ENCODE measurements around the gene BASP1. TPM values are rescaled to one million over a fixed set of nuclear protein-coding genes. Genes with fewer than 3 reads are reported as not detected.
"Not testable (repeated sequence)": the region's sequence is repeated elsewhere in the genome, so short reads cannot be mapped to it uniquely, and the experiment has no call there.

BASP1 gene
- total RNA-seq, 1 donor from 2014 or later, result 46.9 TPM

DNA sequence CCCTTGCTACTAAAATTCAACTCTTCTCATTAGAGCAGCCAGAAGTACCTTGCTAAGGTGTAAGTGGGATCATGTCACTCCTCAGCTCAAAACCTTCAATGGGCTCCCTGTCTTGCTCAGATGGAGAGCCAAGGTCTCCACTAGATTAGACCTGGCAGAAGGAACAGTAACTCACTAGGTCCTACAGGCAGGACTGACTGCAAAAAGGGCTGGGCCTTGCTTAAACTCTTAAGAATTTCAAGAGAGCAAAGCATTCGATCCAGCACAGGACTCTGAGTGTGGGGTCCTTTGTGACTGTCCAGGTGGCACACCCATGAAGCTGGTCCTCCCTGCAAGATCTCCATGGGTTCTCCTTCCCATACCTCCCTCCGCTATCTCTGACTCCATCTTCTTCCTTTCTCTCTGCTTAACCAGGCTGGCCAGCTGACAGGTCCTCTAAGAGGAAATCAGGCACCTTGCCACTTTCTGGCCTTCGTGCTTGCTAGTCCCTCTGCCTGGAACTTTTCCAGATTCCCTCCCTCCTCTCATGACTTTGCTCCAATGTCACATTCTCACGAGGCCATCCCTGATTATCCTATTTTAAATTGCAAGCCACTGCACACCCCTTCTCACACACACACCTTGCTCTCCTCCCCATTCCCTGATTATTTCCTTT, 70.2 kb downstream of the BASP1 start:
- no peak for DNase-seq (ENCODE audit: low spot score)

DNA sequence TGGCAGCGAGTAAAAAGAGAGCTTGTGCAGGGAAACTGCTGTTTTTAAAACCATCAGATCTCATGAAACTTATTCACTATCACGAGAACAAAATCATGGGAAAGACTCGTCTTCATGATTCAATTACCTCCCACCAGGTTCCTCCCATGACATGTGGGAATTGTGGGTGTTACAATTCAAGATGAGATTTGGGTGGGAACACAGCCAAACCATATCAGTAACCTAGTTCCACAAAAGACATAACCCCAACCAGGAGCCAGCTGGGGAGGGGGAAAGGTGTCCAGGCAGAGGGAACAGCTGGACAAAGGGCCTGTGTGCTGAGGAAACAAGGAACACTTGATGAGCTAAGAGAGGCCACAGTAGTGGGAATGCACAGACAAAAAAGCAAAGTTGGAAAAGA, 71.1 kb downstream of the BASP1 start:
- DNase-seq (ENCODE audit: low spot score), result no peak

DNA sequence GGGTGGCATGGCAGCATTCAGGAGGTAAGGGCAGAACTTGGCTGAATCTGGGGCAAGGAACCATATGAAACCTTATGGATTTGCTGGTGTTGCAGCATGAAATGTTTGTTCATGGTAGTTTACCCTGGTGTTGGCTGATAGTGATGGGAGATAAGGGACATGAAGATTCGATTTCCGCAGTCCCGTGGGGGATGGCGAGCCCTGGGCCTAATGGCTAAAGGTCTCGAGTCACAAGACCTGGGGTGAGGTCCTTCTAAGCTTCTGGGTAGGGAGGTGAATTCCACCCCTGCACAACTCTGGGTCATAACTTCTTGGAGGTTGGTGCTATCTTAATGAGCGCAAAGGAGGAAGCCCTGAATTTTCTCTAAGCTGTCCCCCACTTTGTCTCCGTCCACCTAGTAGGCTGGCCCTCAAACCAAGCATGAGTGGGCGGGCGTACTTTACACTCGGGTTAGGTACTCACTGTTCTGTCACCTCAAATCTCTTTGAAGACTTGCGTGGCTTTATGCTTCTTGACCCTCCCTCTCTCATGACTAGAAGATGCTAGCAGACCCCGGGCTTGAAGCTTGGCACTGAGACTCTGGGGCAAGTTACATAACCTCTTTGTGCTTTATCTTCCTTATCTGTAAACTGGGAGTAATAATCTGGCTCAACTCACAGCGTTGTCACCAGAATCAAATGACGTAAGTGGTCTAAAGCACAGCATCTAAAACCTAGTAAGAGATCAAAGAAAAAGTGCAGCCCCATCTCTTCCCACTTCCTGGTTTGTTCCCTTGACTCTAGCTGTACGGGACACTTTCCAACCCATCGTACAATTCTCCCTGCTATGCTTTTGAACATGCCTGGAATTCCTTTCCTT, 72.5 kb downstream of the BASP1 start:
- DNase-seq (ENCODE audit: low spot score), result no peak

DNA sequence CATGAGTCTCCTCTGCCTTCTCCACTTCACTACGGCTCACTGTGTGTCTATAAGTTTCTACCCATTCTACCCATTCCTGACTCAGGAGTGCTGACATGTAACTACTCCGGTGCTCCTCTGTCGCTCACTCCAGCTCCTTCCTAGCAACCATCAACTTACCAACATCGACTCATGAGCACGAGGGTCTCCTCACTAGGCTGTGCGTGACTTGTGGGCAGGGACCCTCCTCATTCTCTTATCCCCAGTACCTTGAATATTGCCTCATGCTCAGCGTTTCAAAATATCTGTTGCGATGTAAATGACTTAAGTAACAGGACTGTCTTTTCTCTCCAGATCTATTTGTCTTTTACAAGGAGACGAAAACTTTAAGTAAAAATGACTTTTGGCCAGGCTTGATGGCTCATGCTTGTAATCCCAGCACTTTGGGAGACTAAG, 73.1 kb downstream of the BASP1 start:
- no peak for DNase-seq (ENCODE audit: low spot score)

DNA sequence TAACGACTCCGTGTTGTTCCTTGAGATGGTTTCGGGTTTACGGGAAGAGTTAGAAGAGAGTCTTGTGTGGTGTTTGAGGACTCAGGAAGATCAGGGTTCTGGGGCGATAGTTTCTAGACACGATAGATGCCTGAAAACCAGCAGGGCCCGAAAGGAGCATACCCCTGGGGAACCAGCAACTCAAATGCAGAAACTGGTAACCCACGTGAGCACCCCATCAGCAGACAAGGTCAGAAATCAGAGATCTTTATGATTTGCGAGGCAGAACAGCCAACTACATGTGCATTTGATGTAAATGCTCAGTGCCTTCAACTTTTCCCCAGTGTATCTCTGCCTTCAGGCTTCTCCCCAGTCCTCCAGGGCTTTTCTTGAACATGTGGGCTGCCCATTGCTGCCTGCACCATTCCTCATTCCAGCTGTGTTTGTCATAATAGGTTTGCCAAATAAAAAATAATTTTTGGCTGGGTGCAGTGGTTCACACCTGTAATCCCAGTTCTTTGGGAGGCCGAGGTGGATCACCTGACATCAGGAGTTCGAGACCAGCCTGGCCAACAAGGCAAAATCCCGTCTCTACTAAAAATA, 75.1 kb downstream of the BASP1 start:
- no peak for DNase-seq (ENCODE audit: low spot score)

DNA sequence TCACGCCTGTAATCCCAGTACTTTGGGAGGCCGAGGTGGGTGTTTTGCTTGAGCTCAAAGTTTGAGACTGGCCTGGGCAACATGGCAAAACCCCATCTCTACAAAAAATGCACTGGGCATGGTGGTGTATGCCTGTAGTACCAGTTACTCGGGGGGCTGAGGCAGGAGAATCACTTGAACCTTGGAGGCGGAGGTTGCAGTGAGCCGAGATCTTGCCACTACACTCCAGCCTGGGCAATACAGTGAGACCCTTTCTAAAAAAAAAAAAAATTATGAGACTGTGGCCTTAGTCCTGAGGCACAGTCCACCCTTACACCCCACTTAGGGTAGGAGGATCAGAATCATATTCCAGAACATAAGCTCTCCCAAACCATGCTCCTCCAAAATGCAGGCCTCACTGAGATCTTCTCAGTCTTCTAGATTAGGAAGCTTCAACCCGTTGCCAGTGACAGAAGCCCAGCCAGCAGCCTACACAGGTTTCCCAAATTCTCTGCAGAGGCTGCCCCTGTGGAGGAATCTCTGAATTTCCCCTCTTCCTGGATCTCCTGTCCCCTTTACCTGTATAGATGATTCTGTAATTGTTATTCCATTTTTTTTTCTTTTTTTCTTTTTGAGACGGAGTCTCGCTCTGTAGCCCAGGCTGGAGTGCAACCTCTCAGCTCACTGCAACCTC, 77.3 kb downstream of the BASP1 start:
- no peak for DNase-seq (ENCODE audit: low spot score)

DNA sequence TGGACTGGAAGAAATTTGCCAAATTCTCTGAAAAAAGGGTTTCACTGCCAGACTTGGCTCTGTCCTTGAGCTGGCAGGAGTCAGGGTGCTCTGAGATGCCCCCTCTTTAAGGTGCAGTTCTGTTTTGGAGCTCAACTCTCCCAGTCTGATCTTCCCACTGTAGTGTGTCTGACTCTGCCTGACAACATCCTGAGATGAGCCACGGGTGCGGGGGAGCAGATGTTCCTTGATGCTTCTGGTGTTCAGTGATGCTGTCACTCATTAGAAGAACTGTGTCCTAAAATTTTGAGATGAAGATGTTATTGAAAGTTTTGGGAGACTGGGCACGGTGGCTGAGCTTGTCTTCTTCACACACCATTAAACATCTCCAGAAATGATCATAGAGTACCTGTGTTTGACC, 78.2 kb downstream of the BASP1 start:
- no peak for DNase-seq (ENCODE audit: low spot score)

DNA sequence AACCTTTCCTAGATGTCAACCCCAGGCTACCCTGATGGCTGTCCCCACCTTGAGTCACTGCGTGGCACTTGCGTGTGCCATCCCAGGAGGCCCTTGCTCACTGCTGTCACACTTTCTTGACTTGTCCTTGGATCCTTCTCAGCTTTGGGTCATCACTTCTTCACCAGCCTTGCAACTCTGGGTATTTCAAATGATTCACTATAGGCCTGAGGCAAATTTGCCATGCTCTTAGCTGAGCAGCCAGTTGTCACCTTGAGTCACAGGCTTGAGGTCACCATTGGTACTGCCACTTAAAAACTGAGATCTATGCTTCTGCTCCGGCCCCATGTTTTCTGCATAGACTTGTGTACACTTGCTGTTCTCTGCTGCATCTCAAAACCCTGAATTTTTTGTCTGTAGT, 84.7 kb downstream of the BASP1 start:
- no peak for DNase-seq (ENCODE audit: low spot score)

DNA sequence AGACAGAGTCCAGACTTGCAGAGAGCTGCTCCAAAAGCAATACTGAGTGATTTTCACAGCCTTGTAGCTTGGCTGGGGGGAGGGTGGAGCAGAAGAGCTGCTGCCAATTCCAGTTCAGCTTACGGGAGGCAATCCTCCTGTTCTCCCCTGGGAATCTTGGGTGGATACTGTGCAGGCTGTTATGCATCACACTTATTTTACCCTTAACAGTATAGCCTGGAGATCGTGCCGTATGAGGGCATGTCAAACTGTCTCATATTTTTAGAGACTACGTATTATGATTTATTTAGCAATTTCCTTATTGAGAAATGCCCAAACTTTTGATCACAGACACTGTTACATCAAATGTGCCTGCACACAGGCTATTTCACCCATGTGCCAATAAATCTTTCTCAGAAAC, 85.2 kb downstream of the BASP1 start:
- no peak for DNase-seq (ENCODE audit: low spot score)

DNA sequence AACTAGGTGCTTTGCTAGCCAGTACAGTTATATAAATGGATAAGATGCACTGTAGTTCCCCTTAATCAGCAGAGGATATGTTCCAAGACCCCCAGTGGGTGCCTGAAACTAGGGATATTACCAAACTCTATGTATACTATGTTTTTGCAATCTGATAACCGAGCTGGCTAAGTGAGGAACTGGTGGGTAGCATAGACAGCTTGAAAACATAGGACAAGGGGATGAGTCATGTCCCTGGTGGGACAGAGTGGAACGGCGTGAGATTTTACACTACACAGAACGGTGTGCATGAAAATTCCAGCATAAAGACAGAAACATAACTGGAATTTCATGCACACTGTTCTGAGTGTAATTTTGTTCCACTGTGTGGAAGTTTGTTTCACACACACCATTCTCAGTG, 86.9 kb downstream of the BASP1 start:
- DNase-seq (ENCODE audit: low spot score), result no peak

DNA sequence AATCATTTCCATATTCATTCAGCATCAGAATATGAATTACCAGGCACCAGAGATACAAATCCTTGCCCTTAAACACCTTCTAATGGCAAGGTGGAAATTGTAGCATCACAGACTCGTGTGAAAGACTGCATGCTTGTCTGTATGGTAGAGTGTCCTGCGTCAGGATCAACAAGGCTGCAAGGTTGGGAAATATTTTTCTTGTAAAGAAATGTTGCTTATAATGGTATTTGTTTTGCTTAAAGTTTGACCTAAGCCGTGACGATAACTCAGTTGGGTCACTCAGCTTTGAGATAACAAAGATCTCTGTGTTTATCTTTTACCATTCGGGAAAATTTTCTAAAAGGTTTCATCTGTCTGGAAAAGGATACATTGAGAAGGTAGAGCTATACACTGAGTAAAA, 87.6 kb downstream of the BASP1 start:
- DNase-seq (ENCODE audit: low spot score), result no peak

DNA sequence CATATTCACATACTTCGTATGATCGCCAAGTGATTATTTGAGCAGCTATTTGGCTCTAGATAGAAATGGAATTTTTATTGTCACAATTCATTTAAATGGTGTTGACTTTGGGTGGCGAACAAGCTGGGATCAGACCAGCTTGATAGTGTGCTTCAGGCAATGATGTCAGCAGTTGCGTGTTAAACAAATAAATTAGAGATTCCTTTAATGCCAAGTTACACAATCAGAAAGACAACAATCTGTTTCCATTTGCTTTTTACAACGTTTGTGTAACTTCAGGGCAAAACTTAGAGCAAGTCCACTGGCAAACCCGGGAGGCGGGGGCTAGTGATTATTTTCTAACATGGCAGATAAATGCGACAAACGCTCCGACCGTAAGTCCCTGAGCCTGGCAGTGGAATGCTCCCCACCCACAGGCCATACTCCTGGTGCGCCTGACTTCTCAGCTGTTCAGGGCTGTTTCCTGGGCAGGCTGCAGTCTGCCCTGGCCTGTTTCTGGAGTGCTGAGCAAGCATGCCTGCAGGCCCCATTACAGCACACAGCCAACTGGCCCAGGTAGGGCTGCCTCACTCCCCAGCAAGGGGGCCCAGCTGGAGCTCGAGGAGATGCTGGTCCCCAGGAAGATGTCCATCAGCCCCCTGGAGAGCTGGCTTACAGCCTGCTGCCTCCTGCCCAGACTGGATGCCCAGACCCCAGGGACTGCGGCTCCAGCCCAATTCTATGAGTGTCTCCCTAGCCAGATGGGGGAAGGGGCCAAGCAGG, 88.7 kb downstream of the BASP1 start:
- no peak for DNase-seq (ENCODE audit: low spot score)

DNA sequence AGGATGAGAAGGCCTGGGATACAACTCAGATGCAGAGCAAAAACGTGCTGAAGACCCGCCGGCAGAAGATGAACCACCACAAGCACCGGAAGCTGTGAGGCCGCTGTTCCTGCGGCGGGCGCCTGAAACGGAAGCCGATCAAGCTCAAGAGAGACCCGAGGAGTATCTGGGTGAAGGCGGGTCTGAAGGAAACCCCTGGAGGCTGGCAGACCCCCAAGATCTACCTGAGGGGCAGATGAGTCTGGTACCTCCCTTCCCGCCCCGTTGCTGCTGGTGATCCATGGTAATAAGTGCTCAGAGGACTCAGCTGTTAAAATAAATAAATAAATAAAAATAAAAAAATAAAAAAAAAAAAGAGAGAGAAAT, 89.3 kb downstream of the BASP1 start:
- no peak for DNase-seq (ENCODE audit: low spot score)

DNA sequence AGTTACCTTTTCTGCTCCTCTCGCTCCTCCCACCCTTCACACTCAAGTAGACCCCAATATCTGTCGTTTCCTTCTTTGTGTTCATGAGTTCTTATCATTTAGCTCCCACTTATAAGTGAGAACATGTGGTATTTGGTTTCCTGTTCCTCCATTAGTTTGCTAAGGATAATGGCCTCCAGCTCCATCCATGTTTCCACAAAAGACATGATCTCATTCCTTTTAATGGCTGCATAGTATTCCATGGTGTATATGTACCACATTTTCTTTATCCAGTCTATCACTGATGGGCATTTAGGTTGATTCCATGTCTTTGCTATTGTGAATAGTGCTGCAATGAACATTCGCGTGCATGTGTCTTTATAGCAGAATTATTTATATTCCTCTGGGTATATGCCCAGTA, 90.0 kb downstream of the BASP1 start:
- not testable (repeated sequence) for DNase-seq (ENCODE audit: low spot score)

DNA sequence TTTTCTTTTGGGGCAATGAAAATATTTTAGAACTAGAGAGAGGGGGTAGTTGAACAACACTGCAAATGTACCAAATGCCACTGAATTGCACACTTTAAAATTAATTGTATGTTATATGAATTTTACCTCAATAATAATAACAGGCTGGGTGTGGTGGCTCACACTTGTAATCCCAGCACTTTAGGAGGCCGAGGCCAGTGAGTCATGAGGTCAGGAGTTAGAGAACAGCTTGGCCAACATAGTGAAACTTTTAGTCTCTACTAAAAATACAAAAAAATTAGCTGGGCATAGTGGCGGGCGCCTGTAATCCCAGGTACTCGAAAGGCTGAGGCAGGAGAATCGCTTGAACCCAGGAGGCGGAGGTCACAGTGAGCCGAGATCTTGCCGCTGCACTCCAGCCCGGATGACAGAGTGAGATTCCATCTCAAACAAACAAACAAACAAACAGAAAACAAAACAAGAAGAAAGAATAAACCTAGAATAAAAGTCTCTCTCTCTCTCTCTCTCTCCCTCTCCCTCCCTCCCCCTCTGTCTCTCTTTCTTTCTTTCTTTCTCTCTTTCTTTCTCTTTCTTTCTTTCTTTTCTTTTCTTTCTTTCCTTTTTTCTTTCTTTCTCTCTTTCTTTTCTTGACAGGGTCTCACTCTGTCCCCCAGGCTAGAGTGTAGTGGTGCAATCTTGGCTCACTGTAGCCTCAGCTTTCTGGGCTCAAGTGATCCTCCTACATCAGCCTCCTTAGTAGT, 91.1 kb downstream of the BASP1 start:
- DNase-seq (ENCODE audit: low spot score), result no peak

DNA sequence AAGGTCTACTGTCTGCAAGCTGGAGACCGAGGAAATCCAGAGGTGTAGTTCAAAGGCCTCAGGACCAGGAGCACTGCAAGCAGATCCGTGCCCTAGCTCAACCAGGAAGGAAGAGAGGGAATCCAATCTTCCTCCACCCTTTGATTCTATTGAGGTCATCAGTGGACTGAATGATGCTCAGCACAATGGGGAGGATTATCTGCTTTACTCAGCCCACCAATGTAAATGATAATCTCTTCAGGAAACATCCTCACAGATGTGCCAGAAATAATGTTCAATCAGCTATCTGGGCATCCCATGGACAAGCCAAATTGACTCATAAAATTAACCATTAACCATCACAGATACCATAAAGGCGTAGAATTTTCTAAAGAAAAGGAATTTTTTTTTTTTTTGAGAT, 92.0 kb downstream of the BASP1 start:
- no peak for DNase-seq (ENCODE audit: low spot score)

DNA sequence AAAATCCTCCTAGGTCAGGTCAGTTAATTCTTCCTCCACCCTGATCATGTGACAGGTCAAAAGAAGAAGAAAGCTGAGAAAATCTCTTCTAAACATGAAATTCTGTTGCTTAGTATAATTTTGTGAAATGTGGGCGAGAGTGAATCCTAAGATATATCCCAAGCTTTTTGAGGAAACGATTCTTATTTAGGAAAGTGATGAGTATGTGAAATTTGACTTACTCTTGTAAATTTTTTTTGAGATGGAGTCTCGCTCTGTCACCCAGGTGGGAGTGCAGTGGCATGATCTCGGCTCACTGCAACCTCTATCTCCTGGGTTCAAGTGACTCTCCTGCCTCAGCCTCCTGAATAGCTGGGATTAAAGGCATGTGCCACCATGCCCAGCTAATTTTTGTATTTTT, 93.1 kb downstream of the BASP1 start:
- DNase-seq (ENCODE audit: low spot score), result not testable (repeated sequence)

DNA sequence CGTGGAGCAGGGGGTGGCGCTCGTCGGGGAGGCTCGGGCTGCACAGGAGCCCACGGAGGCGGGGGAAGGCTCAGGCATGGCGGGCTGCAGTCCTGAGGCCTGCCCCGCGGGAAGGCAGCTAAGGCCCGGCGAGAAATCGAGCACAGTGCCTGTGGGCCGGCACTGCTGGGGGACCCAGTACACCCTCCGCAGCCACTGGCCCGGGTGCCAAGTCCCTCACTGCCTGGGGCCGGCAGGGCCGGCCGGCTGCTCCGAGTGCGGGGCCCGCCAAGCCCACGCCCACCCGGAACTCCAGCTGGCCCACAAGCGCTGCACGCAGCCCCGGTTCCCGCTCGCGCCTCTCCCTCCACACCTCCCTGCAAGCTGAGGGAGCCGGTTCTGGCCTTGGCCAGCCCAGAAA, 94.4 kb downstream of the BASP1 start:
- not testable (repeated sequence) for DNase-seq (ENCODE audit: low spot score)

DNA sequence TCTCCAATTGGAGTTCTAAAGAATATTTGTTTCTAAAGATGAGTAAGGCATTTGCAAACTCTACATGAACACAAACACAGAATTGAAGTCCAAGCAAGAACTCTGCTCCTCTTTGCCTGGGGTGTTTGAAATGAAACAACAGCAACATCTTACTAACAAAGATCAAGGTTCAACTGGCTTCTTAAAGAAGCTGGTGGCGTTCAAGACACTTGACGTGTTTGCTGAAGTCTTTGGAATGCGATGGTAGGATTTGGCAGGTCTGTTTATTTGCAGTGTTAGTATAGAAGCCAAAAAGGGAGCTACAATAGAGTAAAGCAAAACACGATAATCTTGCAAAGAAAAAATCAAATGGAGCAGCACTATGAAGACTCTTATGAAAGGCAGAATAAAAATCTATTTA, 94.9 kb downstream of the BASP1 start:
- DNase-seq (ENCODE audit: low spot score), result no peak

DNA sequence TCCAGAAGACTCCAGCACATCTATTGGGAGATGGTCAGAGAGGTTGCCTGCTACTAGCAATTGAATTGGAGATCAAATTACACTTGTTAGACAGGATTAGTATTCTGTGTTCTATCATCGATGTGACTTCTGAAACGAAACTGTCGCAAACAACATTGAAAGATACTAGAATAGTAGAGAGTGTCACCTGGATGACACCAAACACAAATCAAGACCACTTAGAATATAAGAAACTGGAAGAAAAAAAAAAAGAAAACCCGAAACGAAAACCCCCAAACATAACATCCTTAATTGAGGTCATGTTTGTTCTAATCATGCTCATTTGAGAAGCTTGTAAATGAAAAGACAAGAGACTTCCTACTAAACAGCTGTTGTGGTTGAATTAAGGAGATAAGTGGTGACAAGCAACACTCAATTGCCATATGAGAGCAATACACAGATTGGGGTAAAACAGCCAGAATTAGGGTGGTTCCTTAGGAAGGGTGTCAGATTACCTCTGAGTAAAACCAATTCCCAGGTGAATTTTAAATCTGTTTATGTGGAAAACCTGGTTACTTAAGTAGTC, 97.6 kb downstream of the BASP1 start:
- no peak for DNase-seq (ENCODE audit: low spot score)
